Measurements from ENCODE around the gene FZD4. TPM values are rescaled to one million over a fixed set of nuclear protein-coding genes. Genes with fewer than 3 reads are reported as not detected.
"Not testable (repeated sequence)": the region's sequence is repeated elsewhere in the genome, so short reads cannot be mapped to it uniquely, and the experiment has no call there.

The FZD4 gene
- total and polyA plus RNA-seq, 7 experiments from 2014 or later, result not detected

DNA sequence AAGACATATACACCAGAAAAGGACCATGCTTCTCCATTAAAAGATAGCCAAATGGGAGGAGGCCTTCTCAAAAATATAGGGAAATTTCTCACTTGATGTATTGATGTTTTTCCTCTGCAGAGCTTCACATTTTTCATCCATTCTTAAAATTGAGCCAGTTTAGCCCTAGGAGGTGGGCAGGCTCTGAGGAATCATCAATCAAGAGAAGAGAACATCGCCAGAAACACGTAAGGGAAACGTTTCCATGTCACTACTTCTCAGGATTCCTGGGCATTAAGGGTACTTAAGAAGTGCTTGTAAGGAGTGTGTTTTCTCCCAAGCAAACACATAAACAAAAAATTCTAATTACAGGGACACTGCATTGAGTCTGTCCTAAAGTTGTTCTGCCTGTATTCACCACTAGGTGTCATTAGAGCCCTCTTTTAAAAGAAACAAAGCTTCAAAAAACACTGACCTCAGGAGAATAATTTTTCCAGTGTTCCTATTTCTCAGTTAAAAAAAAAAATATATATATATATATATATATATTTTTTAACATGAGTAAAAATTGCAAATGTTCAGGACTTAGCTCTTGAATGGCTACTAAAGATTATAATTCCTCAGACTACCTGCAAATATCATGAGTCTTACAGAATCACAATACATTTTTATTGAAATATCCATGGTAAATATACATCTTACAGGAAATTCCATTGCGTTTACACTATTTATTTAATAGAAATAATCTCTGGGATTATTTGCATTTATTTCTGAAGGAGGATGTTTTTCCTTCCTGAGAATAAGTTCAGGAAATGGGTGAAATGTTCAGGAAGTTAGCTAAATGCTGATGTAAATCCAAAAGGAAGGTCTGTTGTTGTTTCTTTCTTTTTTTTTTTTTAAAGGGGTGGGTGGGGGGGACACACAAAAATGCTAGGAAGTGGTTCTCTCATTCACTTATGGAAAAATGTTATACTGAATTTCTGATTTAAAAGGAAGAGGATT lies 16.0 kb downstream of the FZD4 start:
- DNase-seq (peak in 4 of 9 donors; percentile 24 to 34 (median 28)), ATAC-seq (peak; percentile 64)
- H3K4me3 Mint-ChIP-seq, result no peak overlapping the region
- Histone ChIP-seq H3K4me3 (ENCODE audit: low read length) (no peak overlapping the region), H3K4me1 (ENCODE audit: control insufficient read depth in 2 of 2, insufficient read depth in 2 of 2, low read length in 2 of 2) (no peaks in the 10 kb centered on the region), H3K27me3 (ENCODE audit: control insufficient read depth in 2 of 2, insufficient read depth in 2 of 2, low read length in 2 of 2) (no peaks in the 10 kb centered on the region), H3K36me3 (ENCODE audit: control insufficient read depth in 2 of 3, insufficient read depth in 3 of 3, low read length in 3 of 3) (no peaks in the 10 kb centered on the region), H3K27ac (ENCODE audit: low read depth, low read length) (no peak overlapping the region), H3K9me3 (ENCODE audit: control insufficient read depth in 2 of 3, low read length in 3 of 3) (no peaks in the 10 kb centered on the region)
- ChIA-PET POLR2A (no interaction called here), CTCF (interaction anchor here (0.5 to 2.9 kb wide), 12 partner anchors 8 to 1617 kb away, joined by 3 to 18 read pairs (median 4); no protein-coding TSS in a partner anchor)
- peaks cover 0 to 2% (median 0%) of the 10 kb centered on the region in 7 donors for H3K4me1 Mint-ChIP-seq
- H3K36me3 Mint-ChIP-seq, result no peaks in the 10 kb centered on the region
- H3K27me3 Mint-ChIP-seq, result peaks cover 0 to 9% (median 4%) of the 10 kb centered on the region in 5 donors
- intact Hi-C loops (cut with micrococcal nuclease), result loop anchor here (1.0 to 2.0 kb wide), 5 partner anchors 40 to 1605 kb away; no protein-coding TSS in a partner anchor
- peaks cover 0 to 1% (median 0%) of the 10 kb centered on the region in 11 donors for H3K9me3 Mint-ChIP-seq
- no peak overlapping the region for H3K27ac Mint-ChIP-seq

GRCh38 chr11:86938203-86938899 lies 16.8 kb downstream of the FZD4 start:
- H3K4me3 ChIP-seq (ENCODE audit: low read length), result no peak overlapping the region
- H3K36me3 Mint-ChIP-seq, result no peaks in the 10 kb centered on the region
- no peak overlapping the region for H3K4me3 Mint-ChIP-seq
- CTCF ChIA-PET, result interaction anchor here (0.5 to 2.9 kb wide), 9 partner anchors 9 to 1618 kb away, joined by 3 to 18 read pairs (median 4); no protein-coding TSS in a partner anchor
- H3K27me3 ChIP-seq (ENCODE audit: control insufficient read depth in 2 of 2, insufficient read depth in 2 of 2, low read length in 2 of 2), result no peaks in the 10 kb centered on the region
- no peak for ATAC-seq
- H3K27ac Mint-ChIP-seq, result no peak overlapping the region
- no peaks in the 10 kb centered on the region for H3K36me3 ChIP-seq (ENCODE audit: control insufficient read depth in 2 of 3, insufficient read depth in 3 of 3, low read length in 3 of 3)
- no peaks in the 10 kb centered on the region for H3K9me3 Mint-ChIP-seq
- peaks cover 0 to 2% (median 0%) of the 10 kb centered on the region in 7 donors for H3K4me1 Mint-ChIP-seq
- H3K4me1 ChIP-seq (ENCODE audit: control insufficient read depth in 2 of 2, insufficient read depth in 2 of 2, low read length in 2 of 2), result no peaks in the 10 kb centered on the region
- POLR2A ChIA-PET, result no interaction called here
- intact Hi-C loops (cut with micrococcal nuclease), result loop anchor here in 1 of 2 donors (2.0 kb wide), 1 partner anchor 40 kb away; no protein-coding TSS in a partner anchor
- no peaks in the 10 kb centered on the region for H3K9me3 ChIP-seq (ENCODE audit: control insufficient read depth in 2 of 3, low read length in 3 of 3)
- DNase-seq, result no peak
- H3K27me3 Mint-ChIP-seq, result peaks cover 0 to 9% (median 4%) of the 10 kb centered on the region in 5 donors
- H3K27ac ChIP-seq (ENCODE audit: low read depth, low read length), result no peak overlapping the region

GRCh38 chr11:86937193-86937806 lies 17.9 kb downstream of the FZD4 start:
- H3K27ac ChIP-seq (ENCODE audit: low read depth, low read length); H3K27ac Mint-ChIP-seq; H3K4me1 Mint-ChIP-seq; H3K27me3 ChIP-seq (ENCODE audit: control insufficient read depth in 2 of 2, insufficient read depth in 2 of 2, low read length in 2 of 2); H3K9me3 ChIP-seq (ENCODE audit: control insufficient read depth in 2 of 3, low read length in 3 of 3); H3K27me3 Mint-ChIP-seq; DNase-seq; POLR2A ChIA-PET; H3K9me3 Mint-ChIP-seq; H3K36me3 ChIP-seq (ENCODE audit: control insufficient read depth in 2 of 3, insufficient read depth in 3 of 3, low read length in 3 of 3); H3K36me3 Mint-ChIP-seq; H3K4me3 ChIP-seq (ENCODE audit: low read length); H3K4me1 ChIP-seq (ENCODE audit: control insufficient read depth in 2 of 2, insufficient read depth in 2 of 2, low read length in 2 of 2); H3K4me3 Mint-ChIP-seq; intact Hi-C loops (cut with micrococcal nuclease); ATAC-seq: not testable (repeated sequence)
- CTCF ChIA-PET, result interaction anchor here (1.1 to 2.9 kb wide), 3 partner anchors 351 to 483 kb away, joined by 4 to 18 read pairs (median 12); no protein-coding TSS in a partner anchor

DNA sequence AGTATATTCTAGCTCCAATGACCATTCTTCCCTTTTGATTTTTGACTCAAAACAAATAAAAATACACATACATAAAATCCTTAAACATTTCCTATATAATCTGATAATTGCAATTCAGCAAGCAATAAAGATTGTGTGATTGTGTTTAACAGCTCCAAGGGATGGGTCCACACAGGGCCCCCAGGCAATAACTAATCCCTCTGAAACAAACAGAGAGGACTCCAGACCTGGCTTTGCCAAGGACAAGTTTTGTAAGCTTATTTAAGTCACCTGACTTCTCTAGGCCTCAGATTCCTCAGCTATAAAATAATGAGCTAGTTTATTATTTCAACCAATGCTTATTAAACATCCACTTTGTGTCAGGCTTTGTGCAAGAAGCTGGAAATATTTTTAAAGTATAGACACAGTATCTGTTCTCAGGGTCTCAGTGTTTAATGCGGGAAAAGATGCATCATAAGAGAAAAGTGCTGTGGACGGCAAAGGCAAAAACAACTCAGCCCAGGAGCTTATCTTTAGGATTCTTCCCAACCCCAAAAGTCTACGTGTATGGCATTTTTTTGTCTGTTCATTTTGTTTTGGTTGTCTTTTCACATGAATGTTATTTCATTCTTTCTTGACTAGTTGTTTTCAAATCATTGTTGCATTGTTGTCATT lies 20.1 kb downstream of the FZD4 start:
- intact Hi-C loops (cut with micrococcal nuclease), result no loop called here
- POLR2A ChIA-PET, result no interaction called here

DNA sequence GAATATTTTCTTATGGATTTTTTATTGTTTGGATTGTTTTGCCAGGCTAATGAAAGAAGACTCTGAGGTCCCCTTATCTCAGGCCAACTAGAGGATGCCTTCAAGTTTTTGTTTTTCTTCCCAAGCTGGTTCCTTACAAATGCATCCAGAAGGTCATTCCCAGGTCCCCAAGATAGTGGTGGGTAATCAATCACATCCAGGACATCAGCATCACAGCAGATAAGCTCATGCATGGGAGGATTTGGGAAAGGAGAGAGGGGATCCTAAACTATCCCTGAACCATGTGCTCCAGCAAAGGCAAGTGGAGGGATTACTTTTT lies 20.7 kb downstream of the FZD4 start:
- no peak overlapping the region for H3K27ac Mint-ChIP-seq
- H3K4me3 ChIP-seq (ENCODE audit: low read length), result no peak overlapping the region
- no peaks in the 10 kb centered on the region for H3K36me3 Mint-ChIP-seq
- CTCF ChIA-PET, result interaction anchor here (0.7 to 1.4 kb wide), 3 partner anchors 25 to 419 kb away, joined by 3 to 4 read pairs (median 3); no protein-coding TSS in a partner anchor
- no peak overlapping the region for H3K4me3 Mint-ChIP-seq
- H3K27ac ChIP-seq (ENCODE audit: low read depth, low read length), result no peak overlapping the region
- H3K27me3 Mint-ChIP-seq, result peaks cover 0 to 9% (median 0%) of the 10 kb centered on the region in 5 donors
- no peaks in the 10 kb centered on the region for H3K4me1 ChIP-seq (ENCODE audit: control insufficient read depth in 2 of 2, insufficient read depth in 2 of 2, low read length in 2 of 2)
- no peak for DNase-seq
- no peaks in the 10 kb centered on the region for H3K9me3 Mint-ChIP-seq
- H3K27me3 ChIP-seq (ENCODE audit: control insufficient read depth in 2 of 2, insufficient read depth in 2 of 2, low read length in 2 of 2), result no peaks in the 10 kb centered on the region
- no peak for ATAC-seq
- H3K9me3 ChIP-seq (ENCODE audit: control insufficient read depth in 2 of 3, low read length in 3 of 3), result no peaks in the 10 kb centered on the region
- peaks cover 0 to 2% (median 0%) of the 10 kb centered on the region in 7 donors for H3K4me1 Mint-ChIP-seq
- no peaks in the 10 kb centered on the region for H3K36me3 ChIP-seq (ENCODE audit: control insufficient read depth in 2 of 3, insufficient read depth in 3 of 3, low read length in 3 of 3)
- POLR2A ChIA-PET, result no interaction called here
- intact Hi-C loops (cut with micrococcal nuclease), result no loop called here

More for the DNA sequence above, 20.1 kb downstream of the FZD4 start:
- Histone ChIP-seq H3K9me3 (ENCODE audit: control insufficient read depth in 2 of 3, low read length in 3 of 3) (no peaks in the 10 kb centered on the region), H3K4me1 (ENCODE audit: control insufficient read depth in 2 of 2, insufficient read depth in 2 of 2, low read length in 2 of 2) (no peaks in the 10 kb centered on the region), H3K27me3 (ENCODE audit: control insufficient read depth in 2 of 2, insufficient read depth in 2 of 2, low read length in 2 of 2) (no peaks in the 10 kb centered on the region), H3K36me3 (ENCODE audit: control insufficient read depth in 2 of 3, insufficient read depth in 3 of 3, low read length in 3 of 3) (no peaks in the 10 kb centered on the region), H3K27ac (ENCODE audit: low read depth, low read length) (no peak overlapping the region), H3K4me3 (ENCODE audit: low read length) (no peak overlapping the region)
- H3K9me3 Mint-ChIP-seq, result no peaks in the 10 kb centered on the region
- H3K27me3 Mint-ChIP-seq, result peaks cover 0 to 9% (median 0%) of the 10 kb centered on the region in 5 donors
- no peak overlapping the region for H3K4me3 Mint-ChIP-seq
- no peaks in the 10 kb centered on the region for H3K36me3 Mint-ChIP-seq
- ATAC-seq, result no peak
- no peak for DNase-seq
- CTCF ChIA-PET, result interaction anchor here (0.7 to 1.4 kb wide), 3 partner anchors 25 to 419 kb away, joined by 3 to 4 read pairs (median 3); no protein-coding TSS in a partner anchor
- H3K4me1 Mint-ChIP-seq, result peaks cover 0 to 2% (median 0%) of the 10 kb centered on the region in 7 donors
- H3K27ac Mint-ChIP-seq, result no peak overlapping the region

All from naive thymus-derived CD4-positive, alpha-beta T cell (primary cell).